GM19452 (cell line): ENCODE results near the gene ARHGAP4.

Source experiments
- ATAC-seq: cut with Tn5 transposase; IDR thresholded peaks from one replicate; pipeline ENCODE4 v1.9.1; 2021; ENCODE audit not compliant: unreplicated experiment

The ARHGAP4 gene

DNA sequence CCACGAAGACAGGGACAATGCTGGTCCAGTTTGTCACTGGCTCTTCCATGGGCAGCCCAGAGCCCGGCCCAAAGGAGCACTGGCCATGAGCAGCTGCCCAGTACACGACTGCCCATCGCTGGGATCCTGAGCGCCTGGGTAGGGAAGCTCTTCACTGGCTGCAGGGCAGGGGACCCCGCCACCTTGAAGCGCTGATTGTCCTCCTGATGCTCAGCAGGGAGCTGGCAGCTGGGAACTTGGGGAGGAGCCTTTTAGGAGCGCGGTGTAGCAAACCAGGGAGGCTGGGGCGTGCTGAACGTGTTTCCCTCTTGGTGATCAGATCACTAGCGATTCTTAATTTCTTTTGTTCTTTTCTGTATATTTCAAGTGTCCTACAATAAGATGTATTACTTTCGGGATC is 41.9 kb downstream of the ARHGAP4 start:
- ATAC-seq = no peak

DNA sequence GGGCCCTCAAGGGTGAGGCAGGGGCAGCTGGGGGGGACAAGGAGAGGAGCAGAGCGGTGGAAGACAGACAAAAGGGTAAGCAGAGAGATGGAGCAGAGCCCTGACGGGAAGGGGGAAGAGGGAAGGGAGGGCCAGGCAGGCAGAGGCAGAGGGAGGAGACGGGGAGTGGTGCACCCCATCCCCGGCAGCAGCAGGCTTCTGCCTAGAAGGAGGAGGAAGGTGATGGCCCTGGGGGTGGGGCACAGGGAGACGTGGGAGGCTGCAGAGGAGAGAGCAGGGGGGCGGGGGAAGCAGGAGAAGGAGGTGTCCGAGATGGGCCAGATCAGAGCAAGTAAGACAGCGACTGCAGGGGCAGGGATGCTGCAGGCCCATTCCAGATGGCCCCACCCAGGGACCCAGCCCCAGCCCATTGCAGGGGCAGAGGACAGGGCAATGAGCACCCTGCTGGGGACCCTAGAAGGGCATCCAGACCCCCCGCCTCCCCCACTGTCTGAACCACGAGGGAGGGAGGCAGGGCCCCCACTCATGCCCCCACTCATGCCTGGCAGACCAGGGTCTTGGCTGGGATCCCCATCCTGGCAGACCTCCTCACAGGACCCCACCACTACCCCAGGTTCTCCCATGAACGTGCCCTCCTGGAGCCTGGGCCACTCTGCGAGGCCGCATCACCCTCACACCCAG is 42.8 kb downstream of the ARHGAP4 start:
- ATAC-seq = no peak

DNA sequence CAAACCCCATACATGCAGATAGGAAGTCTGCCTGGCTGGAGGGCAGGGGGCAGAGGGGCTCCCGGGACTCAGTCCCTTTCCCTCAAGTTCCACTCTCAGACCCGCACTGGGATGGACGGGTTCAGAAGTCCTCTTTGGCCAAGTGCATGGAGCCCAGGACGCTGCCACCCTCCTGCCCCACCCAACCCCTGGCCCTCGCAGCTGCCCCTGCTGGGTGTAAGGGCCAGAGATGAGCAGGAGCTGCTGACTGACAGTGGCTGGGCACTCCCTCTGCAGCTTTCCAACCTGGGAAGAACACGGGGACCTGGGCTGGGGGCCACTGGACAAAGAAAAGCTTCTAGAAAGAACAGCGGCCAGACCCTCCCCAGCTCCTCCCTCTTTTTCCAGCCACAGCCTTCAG is 43.5 kb downstream of the ARHGAP4 start:
- no peak for ATAC-seq

DNA sequence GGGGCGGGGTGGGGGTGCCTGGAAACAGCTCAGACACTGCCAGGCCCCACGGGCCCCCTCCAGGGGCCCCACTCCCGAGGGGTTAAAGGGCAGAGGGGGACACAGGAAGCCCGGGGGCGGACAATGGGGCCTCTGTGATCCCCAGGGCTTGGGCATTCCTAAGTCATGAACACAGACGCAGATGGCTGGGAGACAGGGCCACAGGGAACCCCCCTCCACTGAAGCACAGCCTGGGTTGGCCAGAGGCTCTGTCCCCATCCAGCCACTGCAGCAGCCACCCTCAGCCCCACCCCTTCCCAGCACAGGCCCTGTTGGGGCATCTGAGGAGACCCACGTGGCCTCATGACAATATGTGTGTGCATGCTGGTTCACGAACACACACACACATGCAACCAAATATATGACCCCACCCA is 44.0 kb downstream of the ARHGAP4 start:
- no peak for ATAC-seq

DNA sequence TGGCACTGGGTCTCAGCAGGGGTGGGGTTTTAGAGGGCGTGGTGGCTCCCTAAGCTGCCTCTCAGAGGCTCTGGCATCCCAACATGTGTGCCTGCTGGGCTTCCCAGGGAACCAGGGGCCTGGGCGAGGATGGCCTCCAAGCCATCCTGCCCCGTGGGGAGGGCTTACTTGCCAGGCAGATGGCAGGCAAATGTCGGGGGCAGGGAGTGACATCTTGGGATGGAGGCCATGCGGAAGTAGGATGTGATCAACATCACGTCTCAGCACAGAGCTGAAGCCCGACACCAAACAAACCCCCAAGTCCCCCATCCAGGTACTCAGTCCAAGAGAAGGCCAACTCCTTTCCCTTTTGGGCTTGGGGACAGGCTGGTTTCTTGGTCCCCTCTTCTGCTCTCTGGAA is 44.8 kb downstream of the ARHGAP4 start:
- ATAC-seq = no peak

DNA sequence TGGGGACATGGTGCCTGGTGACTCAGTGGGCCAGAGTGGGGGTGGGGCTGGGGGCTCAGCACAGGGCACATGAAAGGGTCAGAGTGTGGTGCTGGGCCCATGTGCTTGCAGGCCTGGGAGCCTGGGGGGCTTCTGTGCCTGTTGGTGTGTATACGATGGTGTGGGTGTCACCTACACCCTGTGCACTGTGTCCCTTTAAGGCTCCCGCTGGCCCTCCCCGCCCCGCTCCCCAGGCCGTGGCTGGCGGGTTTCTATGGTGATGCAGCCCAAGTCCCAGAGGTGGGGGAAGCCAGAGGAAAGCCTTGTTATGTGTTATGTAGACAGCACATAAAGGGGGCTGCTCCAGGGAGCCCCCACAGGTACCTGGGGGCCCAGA is 45.6 kb downstream of the ARHGAP4 start:
- ATAC-seq = no peak

DNA sequence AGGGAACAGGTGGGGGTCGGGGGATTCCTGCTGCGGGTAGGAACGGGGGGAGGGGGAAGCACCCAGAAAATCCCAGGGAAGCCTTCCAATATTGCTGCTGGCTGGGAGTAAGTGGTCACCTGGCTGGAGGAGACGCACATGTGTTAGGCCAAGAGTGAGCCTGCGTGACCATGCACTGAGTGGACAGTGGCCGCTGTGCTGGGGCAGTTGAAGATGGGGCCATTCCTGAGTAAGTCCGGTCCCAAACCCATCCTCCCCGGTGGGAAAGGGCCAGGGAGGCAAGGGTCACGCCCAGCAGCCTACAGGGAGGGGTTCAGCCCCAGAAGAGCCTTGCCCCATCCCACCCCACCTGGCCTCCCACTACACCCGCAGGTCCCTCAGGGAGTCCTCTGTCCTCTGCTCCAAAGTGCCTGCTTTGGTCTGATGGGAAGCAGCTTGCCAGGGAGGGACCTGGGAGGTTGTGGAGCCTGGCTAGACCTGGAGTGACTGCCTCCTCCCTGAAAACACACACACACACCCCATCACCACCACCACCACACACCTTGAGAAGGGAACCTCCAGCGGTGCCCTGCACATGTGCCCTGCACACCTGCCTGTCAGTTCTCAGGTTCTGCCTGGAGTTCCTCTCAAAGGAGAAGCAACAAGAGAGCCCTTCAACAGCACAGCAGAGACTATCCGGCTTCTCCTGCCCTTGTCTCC is 46.2 kb downstream of the ARHGAP4 start:
- ATAC-seq = no peak

DNA sequence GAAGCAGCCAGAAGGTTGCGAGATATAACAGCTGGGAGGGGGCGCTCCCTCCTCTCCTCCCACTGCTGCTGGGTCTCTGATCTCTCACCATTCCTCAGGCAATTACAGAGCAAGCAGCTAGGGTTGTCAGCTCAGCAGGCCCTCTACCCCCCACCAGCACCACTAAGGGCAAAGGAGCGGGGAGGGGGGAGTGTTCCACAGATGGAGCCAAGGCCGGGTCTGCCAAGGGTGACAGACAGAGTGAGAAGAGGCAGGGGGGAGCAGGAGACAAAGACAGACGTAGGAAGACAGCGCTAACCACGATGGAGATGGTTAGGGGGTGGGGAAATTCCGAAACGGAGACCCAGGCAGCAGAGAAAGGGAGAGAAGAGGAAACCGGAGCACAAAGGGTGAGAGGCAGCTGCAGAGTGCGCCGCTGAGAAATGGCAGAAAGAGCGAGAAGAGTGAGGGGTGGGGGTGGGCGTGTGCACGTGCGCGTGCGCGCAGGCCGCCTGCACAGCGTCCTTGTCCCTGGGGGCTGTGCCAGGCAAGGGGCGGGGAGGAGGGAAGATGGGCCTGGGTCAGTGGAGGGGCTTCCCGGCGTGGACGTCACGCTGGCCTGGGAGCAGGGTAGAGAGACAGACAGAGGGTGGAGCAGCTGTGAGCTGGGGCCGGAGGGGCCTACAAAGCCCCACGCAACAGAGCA is 47.0 kb downstream of the ARHGAP4 start:
- no peak for ATAC-seq

DNA sequence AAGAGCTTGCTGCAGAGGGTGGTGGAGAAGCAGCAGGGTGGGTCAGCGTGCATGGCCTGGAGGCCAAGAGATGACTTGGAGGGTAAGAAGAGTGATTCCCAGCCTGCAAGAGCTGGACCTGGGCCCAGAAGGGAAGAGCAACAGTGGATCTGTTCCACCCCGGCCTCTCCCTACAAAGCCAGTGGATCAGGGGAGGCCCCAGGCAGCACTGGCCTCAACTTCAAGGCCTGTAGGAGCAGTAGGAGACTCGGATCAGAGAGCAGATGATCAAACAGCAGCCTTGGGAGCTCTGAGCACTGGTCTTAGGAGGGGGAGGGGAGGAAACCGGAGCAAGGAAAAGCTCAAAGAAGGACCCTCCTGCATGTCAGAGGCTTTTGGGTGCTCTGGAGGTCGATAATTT is 47.7 kb downstream of the ARHGAP4 start:
- no peak for ATAC-seq

DNA sequence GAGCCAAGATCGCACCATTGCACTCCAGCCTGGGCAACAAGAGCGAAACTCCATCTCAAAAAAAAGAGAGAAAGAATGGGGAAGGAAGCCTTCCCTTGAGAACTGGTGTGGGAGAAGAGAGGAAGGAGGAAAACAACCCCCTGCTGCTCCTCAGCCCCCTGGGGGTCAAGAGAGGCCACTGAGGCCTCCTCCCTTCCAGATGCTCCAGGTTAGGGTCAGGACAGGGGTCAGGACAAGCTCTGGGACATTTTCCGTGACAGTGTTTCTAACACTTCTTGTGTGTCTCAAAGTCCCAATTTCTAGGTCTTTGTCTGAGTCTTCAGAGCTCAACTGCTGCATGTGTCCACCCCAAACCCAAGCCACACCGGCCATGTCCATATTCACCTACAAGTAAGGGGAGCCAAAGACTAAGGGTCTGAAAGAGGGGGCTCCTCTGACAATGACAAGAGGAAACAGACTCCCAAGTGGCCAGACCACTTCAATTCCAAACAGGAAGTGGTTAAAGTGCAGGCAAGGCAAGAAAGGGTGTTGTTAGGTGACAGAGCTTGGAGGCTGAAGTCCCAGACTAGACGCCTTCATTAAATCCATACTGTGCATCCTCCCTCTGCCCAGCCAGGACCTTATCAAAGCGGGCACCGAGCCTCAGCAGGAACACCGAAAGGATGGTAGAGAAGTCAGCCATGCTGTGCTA is 48.3 kb downstream of the ARHGAP4 start:
- no peak for ATAC-seq

DNA sequence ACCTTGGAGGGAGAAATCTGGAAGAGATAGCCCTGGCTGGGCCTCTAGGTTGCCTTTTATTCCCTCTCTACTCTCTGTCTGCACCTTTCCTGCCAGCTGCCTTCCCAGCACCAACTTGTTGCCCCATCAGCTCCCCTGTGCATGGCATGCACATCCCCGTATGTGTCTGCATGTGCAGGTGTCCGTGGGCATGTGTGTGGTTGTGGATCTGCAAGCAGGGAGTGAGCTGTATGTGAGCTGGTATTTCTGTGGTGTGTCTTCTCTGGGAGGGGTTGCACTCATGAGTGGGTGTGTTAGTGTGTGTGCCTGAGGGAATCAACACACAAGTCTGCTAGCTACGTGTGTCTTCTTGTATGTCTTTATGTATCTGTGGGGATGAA is 50.0 kb downstream of the ARHGAP4 start:
- no peak for ATAC-seq

DNA sequence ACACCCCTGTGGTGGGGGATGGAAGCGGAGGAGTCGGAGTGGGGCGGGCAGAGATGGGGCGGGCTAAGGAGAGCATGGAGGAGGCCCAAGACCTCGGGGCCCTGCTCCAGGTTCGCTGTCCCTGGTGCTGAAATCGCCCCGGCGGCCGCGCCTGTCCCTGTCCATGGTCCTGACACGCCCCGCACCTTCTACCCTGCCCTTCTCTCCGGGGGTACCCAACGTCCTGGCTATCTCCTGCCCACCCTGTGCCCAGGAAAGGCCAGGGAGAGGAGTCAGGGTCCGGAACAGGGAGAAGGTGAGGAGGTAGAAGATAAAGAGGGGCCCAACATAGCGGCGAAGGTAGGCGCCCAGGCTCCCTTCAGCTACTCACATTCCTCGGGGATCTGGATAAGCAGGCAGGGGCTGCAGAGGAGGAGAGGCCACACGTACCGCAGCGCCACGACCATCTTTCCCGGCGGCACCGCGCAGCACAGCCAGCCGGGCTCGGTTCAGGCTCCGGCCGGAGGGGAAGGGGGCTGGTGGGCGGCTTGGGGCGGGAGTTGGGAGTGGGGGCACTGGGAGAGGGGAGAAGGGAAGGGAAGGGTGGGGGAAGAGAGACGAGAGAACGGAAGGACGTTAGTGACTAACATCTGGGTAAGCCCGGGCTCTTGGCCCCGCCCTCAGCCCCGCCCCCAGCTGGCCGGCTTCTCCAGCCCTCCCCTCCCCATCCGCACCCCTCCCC is 50.5 kb downstream of the ARHGAP4 start:
- no peak for ATAC-seq

DNA sequence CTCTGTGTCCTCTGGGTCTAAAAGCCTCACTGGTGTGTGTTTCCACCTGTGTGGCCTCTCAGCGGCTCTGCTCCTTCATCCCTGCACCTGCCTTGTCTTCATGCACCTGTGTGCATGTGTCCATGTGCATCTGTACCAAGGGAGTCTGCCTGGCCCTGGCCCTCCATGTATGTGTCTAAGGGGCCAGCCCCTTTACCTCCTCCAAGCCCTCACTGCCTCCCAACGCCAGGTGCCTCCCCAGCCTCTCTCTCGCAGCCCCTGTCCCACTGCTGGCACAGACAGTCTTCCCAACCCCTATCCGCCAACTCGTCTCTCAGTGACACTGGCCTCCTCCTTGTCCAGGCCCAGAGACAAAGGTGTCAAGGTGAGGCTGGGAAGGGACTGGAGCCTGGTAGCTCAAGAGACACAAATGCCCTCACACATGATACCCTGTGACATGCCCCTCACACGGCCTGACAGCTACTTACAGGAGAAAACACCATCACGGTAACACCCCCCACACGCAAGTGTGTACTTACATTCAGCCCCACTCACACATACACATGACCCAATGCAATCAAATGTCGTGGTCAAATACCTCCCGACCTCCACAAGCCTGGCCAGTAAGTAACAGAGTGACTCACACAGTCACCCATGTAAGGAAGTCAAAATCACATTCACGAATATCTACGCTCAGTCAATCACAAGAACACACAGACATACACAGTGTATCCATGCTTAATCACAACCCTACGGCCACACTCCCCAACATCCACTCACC is 51.5 kb downstream of the ARHGAP4 start:
- ATAC-seq = no peak

DNA sequence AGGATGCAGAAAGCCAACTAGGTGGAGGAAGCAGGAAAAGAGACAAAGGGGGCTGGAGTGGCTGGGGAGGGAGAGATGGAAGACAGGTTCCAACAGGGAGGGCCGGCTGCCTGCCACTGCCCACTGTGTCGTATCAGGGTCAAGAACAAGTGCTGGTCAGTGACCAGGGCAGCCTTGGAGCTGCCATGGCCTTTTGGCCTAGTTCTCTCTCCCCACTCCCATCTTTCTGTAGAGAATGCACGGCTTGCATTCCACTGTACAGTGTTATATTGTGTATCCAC is 52.0 kb downstream of the ARHGAP4 start:
- no peak for ATAC-seq

DNA sequence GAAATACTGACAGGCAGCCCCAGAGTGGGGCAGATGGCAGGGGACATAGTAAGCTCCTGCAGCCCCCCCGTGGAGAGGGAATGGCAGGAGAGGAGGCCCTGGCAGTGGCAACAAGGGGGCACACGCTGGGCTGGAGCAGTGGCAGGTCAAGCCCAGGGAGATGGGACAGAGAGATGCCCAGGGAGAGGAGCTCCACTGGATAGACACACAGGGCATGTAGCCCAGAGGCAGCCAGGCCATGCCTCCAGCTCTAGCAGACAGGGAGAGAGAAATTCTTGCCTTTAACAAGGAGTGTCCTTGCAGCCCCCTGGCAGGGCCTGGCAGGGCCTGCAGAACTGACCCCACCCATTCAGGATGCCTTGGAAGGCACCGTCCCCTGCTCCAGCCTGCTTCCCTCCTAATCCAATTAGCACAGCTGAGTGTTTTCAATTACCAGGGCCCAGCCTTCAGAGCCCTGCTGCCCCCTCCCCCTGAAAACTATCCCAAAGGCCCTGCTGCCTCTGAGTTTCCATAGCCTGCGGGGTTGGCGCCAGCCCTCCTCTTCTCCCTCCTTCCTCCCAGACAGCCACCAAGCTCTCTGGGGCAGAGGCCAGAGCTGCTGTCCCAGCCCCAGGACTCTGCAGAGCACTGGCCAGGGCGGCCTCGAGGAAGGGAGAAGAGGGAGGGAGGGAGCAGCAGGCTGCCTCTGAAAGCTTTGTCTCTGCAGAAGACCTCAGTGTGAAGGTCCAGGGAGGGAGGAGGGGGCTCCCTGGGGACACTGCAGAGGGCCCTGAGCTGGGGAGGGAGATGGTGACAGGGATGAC is 52.6 kb downstream of the ARHGAP4 start:
- ATAC-seq = no peak

DNA sequence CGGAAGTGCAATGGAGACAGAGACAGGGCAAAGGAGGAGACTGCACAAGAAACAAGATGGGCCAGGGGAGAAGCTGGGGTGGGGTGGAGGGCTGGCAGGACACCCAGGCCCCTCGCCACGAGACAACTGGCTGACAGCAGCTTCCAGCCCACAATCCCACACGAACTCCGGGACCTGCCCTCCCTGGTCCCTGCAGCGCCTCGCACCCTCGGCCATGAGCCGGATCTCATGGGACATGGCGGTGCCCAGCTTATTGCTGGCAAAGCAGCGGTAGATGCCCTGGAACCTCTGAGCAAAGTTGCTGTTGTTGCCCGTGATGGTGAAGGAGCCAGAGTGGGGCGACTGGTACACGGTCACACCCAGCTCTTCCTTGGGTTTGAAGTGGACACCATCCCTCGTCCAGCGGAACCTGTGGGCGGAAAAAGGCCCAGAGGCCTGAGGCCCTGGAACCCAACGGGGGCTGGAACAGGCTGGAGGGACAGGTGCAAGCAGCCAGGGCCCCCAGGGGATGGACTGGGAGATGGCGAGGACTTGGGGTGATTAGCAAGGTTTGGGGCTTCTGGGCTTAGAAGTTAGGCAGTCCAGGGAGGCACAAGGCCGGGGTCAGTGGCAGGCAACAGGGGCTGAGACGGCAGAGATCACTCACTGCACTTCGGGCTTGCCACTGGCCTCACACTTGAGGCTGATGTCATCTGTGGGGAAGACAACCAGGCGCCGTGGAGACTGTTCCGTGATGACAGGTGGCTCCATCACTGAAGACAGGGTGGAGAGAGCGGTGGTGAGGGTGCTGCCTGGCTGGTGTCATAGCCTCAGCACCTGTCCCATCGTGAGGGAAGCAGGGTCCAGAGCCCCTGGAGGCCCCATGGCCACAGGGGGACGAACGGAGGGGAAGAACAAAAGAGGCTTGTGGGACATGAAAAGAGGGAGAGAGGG is 53.9 kb downstream of the ARHGAP4 start:
- no peak for ATAC-seq

DNA sequence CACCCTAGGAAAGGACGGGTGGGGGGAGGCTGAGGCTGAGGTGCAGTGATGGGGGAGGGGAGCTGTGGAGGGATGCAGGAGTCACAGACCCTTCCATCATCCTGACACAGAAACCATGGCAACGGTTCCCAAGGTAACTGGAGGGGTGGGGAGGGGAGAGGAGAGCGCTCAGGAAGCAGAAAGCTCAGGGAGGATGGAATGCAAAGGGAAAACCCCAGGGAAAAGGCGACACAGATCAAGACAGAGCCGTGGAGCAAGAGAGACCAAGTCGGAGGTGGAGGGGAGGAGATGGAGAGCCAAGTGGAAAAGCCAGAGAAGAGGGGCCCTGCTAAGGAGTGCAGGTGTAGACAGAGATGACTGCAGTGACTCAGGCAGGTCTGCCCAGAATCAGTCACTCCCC is 54.6 kb downstream of the ARHGAP4 start:
- no peak for ATAC-seq

DNA sequence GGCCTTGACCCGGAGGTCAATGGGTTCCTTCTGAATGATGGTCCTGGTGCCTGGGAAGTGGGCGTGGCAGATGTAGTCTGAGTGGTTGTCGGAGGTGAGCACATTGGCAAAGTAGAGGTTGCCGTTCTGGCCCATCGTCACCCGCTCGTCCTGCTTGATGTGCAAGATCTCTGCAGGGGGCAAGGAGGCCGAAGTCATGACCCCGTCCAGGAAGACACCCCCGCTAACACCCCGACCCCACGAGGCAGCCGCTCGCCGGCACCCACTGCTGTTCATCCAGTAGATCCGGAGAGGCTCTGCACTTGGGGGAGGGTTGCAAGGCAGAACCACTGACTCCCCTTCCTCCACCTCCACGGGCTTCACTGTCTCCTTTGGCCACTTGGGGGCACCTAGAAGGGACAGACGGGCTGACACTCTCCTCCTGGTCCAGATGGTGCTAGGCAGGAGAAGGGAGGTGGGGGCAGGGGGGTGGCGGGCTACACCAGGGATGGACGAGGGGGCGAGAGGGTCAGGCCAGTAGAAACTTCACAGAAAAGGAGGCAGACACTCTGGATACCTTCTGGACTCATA is 55.2 kb downstream of the ARHGAP4 start:
- ATAC-seq = no peak
